Activated CD4-positive, alpha-beta T cell treated with anti-CD3 and anti-CD28 coated beads, Interleukin-10, Interleukin-2, amounts not matched to agents 100 ng/mL and 50 ng/mL, durations not matched to agents 16 hours and 8 hours (primary cell): ENCODE data around the gene FMNL2.
"Not testable (repeated sequence)": the region's sequence is repeated elsewhere in the genome, so short reads cannot be mapped to it uniquely, and the experiment has no call there.

Source experiments
- DNase-seq: peaks from one replicate; pipeline ENCODE4 v3.0.0-alpha.2; 2020

Gene FMNL2

GRCh38 chr2:152376385-152376784, 41.4 kb downstream of the FMNL2 start:
- DNase-seq, result no peak

GRCh38 chr2:152376968-152377367, 42.0 kb downstream of the FMNL2 start:
- DNase-seq, result no peak

- DNase-seq, result no peak
These were observed 44.1 kb downstream of the FMNL2 start for GRCh38 chr2:152379089-152379488.

GRCh38 chr2:152380261-152381055, 45.5 kb downstream of the FMNL2 start:
- no peak for DNase-seq

GRCh38 chr2:152383702-152384101, 48.7 kb downstream of the FMNL2 start:
- DNase-seq, result no peak

GRCh38 chr2:152384992-152385391, 50.0 kb downstream of the FMNL2 start:
- DNase-seq, result no peak

- no peak for DNase-seq
These were observed 50.7 kb downstream of the FMNL2 start for GRCh38 chr2:152385650-152386049.

- no peak for DNase-seq
These were observed 51.3 kb downstream of the FMNL2 start for GRCh38 chr2:152386266-152386665.

GRCh38 chr2:152387041-152387440, 52.1 kb downstream of the FMNL2 start:
- DNase-seq, result no peak

GRCh38 chr2:152388269-152388668, 53.3 kb downstream of the FMNL2 start:
- not testable (repeated sequence) for DNase-seq

- DNase-seq, result no peak
These were observed 54.5 kb downstream of the FMNL2 start for GRCh38 chr2:152389483-152389882.

GRCh38 chr2:152390837-152391236, 55.9 kb downstream of the FMNL2 start:
- DNase-seq, result no peak

- DNase-seq, result no peak
These were observed 56.3 kb downstream of the FMNL2 start for GRCh38 chr2:152391318-152391717.

- DNase-seq, result no peak
These were observed 58.4 kb downstream of the FMNL2 start for GRCh38 chr2:152393377-152393776.

GRCh38 chr2:152394326-152394725, 59.4 kb downstream of the FMNL2 start:
- no peak for DNase-seq

- no peak for DNase-seq
These were observed 60.1 kb downstream of the FMNL2 start for GRCh38 chr2:152395103-152395502.

- DNase-seq, result no peak
These were observed 60.6 kb downstream of the FMNL2 start for GRCh38 chr2:152395572-152395971.

GRCh38 chr2:152396051-152396511, 61.1 kb downstream of the FMNL2 start:
- DNase-seq, result no peak

- no peak for DNase-seq
These were observed 61.8 kb downstream of the FMNL2 start for GRCh38 chr2:152396763-152397162.

- no peak for DNase-seq
These were observed 64.0 kb downstream of the FMNL2 start for GRCh38 chr2:152399003-152399402.

GRCh38 chr2:152400607-152401214, 65.7 kb downstream of the FMNL2 start:
- DNase-seq, result no peak

GRCh38 chr2:152402780-152403759, 68.1 kb downstream of the FMNL2 start:
- peak; percentile 55 for DNase-seq
